HG02870 (cell line): ENCODE data around the gene CTSZ.
"Not testable (repeated sequence)": the region's sequence is repeated elsewhere in the genome, so short reads cannot be mapped to it uniquely, and the experiment has no call there.

Experiments used
- ATAC-seq: cut with Tn5 transposase; IDR thresholded peaks from one replicate; pipeline ENCODE4 v1.9.1; 2021; ENCODE audit warnings: mild to moderate bottlenecking, moderate library complexity; ENCODE audit not compliant: unreplicated experiment

CTSZ gene

DNA sequence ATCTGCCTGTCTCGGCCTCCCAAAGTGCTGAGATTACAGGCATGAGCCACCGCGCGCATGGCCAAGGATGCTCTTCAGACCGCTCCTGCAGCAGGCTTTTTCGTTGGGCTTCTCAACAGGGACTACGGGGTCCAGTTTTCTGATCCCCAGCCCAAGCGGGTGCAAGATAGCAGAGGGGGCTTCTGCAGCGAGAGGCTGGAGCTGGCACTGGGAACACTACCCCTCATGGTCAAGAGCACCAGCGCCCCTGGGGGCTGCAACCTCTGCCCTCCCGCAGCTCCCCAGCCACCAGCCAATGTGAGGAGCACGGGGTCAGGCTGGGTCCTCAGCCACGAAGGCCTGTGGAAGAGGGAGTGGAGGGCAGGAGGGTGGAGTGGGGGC lies 6.0 kb downstream of the CTSZ start:
- ATAC-seq: no peak

DNA sequence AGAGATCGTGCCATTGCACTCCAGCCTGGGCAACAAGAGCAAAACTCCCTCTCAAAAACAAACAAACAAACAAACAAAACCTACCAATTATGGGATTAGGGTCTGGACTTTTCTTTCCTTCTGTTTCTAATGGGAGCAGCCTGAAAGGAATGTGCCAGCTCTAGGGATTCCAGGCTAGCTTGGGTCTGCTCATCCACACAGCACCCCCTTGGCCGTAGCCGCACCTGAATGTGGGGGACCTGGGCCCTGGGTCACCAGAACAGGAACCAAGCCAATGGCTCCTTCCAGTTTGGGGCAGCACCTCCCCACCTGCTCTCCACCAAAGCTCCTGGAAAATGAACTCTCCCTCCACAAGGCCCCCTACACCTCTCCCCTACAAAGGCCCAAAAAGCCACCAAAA lies 6.7 kb downstream of the CTSZ start:
- no peak for ATAC-seq

DNA sequence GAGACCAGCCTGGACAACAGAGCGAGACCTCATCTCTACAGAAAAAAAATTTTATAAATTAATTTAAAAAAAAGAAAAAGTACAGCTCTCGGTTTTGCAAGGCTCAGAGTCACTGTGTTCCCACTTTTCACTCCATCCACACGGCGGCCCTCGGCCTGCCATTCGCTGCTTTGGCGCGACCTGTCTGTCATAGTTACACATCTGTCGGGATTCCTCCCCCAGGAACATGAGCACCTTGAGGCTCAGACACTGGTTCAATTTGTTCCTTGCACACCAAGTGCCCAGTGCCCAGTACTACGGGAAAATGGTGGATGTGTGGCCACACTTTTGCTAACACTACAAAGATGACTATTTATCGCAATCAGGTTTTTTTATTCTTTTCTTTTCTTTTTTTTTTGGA lies 8.4 kb downstream of the CTSZ start:
- no peak for ATAC-seq

DNA sequence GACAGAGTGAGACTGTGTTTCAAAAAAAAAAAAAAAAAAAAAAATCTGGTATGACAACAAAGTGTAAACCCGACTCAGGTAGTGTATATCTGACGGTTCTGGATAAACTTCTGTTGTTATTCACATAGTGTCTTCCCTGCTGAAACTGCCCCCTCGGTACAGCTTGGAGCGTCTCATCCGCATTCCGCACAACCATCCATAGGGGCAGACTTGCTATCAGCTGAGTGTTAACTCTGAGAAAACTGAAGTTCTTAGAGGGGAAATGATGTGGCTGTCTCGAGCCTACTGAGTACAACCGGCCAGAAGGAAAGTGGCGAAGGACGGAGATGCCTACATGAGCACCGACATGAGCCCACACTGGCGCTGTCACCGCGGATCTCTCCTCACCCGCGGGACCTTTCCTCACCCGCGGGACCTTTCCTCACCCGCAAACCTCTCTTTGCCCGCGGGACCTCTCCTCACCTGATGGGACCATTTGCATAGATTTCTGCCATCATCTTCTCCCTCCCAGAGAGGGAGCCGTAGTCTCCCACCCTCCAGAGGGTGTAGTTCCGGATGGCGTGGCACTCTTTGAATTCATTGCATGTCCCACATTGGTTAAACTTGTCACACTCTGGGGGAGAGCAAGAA lies 9.8 kb downstream of the CTSZ start:
- ATAC-seq: no peak

DNA sequence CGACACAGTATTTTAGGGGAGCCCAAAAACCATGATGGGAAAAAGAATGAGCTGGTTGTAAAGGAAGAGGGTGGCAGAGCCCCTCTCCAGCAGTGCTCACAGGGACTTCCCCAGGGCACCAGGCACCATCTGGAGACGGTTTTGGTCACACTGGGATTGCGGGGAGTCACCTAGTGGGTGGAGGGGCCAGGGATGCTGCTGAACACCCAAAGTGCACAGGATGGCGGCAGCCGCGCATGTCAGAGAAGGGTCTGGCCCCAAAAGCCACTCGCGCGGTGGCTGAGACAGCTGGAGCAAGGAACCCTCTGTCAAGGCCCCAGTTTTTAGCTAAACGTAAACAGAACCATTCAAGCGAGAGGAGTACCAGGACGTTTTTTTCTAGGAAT lies 10.8 kb downstream of the CTSZ start:
- ATAC-seq: no peak

DNA sequence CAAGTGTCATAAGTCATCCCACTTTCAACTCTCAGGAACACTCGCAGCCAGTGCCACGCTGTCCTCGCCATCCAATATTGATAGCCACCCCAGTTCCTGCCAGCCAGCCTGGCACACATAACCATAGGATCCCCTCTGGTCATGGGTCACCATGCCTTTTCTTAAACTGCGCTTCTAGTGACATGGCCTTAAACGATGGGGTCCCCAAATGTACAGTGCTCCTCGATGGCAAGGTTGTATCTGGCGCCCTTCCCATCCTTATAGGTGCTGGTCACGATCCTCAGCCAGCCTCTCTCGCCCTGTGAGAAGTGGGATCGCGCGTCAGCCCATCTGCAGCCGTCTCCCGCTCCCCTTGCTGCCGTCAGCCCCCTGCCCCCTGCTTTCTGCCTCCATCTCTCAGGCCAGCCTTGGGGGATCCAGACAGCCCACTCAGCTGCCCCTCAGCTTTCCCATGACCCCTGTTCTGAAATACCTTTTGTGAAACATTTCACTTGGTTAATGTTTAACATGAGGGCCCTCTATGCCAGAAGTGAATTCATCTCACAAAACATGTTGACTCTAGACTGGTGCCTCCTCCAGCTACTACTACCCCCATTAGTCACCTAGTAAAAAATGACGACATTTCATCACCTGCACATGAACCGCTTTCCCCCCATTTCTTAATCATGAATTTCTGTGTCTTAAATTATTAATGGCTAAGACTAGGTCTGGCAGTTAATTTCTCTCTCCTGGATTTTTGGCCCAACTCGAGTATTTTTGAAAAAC lies 11.4 kb downstream of the CTSZ start:
- ATAC-seq: no peak

DNA sequence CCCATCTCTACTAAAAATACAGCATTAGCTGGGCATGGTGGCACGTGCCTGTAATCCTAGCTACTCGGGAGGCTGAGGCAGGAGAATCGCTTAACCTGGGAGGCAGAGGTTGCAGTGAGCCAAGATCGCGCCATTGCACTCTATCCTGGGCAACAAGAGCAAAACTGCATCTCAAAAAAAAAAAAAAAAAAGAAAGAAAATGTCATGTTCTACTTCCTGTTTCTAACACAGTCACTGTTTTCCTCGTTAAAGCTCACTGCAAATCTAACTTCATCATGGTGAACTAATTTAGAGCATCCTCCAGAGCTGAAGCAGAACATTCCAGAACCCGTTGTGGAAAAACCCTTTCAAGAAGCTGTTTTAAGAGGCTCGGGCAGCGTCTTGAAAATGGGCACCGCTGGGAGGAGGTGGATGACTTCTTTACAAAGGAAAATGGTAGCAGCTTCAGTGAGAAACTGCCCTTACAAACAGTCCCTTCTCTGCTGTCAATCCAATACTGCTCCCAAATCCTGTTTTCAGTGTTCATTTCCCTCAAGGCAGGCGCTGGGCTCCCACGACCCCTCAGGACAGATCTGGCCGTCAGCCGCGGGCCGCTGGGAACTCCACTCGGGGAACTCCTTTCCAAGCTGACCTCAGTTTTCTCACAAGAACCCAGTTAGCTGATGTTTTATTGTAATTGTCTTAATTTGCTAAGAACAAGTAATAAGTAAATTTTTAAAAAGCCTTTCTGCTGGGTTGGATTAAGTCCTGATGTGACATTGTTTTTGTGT lies 12.5 kb downstream of the CTSZ start:
- ATAC-seq: no peak

DNA sequence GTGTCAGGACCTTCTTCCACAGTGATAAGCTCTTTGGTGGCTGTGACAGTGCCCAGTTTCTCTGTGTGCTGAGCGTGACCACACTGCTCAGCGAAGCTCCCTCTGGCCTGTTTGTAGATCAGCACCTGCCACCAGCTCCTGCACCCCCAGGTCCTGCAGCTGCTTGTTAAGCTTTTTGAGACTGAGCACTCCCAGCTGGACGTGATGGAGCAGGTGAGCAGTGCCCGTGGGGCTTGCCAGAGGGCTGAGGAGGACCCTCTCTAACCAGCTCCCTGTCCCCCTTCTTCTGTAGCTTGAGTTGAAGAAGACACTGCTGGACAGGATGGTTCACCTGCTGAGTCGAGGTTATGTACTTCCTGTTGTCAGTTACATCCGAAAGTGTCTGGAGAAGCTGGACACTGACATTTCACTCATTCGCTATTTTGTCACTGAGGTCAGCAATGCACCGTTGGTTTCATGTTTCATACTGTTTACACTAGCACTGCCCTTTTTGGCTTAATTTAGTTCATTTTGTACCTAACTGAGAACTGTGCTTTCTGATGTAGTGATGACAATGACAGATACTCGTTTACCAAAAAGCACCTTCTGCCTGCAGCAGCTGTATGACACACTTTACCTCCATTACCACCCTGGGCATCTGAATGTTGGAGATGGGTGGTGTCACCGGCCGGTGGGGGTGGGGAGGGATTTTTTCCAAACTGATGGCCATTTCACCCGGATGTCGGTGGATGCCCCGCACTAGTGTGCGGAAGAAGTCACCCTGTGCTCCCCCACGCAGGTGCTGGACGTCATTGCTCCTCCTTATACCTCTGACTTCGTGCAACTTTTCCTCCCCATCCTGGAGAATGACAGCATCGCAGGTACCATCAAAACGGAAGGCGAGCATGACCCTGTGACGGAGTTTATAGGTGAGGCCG lies 13.5 kb downstream of the CTSZ start:
- no peak for ATAC-seq

DNA sequence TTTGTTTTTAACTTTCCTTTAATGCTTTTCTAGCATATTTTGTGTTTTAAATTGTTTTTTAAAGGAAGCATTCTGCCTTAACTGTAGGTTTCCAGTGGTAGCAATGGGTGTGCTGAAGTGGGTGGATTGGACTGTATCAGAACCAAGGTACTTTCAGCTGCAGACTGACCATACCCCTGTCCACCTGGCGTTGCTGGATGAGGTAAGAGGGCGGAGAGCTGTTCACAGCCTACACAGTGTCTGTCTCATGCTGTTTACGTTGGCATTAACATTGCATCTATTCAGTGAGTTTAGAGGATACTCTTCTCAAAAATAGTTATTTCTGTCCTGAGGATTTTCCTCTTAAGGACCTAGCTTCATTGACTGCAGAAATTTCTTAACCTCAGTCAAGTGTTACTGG lies 14.1 kb downstream of the CTSZ start:
- ATAC-seq: no peak

DNA sequence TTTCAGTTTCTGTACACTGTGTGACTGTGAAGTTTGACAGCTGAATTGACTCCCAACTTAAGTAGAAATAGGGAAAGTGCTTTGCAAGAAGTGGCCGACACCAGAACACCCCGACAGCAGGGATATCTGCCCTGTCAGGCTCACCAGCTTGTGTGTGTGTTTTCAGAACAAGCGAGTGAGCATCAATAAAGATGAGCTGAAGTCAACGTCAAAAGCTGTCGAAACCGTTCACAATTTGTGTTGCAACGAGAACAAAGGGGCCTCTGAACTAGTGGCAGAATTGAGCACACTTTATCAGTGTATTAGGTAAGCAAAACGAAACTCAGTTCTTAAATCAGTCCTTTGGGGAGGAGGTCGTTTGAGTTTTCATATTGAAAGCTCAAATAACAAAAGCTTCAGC lies 15.3 kb downstream of the CTSZ start:
- ATAC-seq: no peak

DNA sequence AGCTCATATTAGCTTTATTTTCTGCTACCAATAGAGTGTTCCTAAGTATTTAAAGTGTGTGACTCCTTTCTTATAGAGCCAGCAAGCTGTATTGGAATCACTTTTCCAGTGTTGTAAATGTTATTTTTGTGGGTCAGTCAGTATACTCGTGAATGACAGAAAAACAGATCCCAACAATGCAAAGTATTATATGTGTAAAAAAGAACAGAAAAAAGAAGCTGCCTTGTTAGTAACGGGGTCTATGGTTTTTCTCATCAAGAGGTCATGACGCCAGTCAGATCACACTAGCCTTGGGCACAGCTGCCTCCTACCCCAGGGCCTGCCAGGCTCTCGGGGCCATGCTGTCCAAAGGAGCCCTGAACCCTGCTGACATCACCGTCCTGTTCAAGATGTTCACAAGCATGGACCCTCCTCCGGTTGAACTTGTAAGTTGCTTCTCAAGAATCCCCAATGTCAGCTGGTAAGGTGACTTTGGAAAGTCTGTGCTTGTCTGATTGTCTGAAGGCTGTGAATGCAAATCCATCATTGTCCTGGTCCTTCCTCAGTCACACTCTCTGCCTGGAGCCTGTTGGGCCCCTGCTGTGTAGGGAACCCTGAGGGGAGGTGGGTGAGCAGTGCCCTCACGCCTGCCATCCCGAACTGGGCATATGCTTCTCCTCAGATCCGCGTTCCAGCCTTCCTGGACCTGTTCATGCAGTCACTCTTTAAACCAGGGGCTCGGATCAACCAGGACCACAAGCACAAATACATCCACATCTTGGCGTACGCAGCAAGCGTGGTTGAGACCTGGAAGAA lies 16.2 kb downstream of the CTSZ start:
- no peak for ATAC-seq

DNA sequence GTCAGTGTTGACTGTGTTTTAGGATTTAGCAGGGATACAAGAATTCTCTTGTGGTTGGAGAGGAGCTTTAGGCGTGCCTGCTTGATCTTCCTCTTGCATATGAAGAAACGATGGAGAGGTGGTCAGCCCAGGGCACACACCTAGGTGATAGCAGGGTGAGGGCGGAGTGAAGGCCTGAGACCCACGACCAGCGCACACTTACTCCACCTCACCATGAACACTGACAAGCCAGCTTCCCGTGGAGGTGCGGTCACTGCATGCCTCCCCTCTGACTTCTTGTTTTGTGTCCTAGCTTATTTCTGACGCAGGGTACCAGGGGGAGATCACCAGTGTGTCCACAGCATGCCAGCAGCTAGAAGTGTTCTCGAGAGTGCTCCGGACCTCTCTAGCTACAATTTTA lies 17.9 kb downstream of the CTSZ start:
- ATAC-seq: no peak

DNA sequence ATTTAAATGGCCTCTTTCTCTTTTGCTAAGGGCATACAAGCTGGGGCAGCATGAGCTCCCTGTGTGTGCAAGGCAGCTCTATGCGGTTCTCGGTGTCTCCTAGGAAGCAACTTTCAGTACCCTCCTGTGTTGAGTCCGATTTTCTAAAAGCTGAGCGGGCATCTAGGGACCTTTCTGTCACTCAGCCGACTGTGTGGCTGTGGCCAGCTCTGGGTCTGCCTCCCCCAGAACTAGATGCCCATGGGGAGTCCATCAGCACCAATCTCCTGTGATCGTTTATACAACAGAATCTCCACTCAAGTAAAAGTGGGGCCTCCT lies 18.5 kb downstream of the CTSZ start:
- ATAC-seq: no peak

DNA sequence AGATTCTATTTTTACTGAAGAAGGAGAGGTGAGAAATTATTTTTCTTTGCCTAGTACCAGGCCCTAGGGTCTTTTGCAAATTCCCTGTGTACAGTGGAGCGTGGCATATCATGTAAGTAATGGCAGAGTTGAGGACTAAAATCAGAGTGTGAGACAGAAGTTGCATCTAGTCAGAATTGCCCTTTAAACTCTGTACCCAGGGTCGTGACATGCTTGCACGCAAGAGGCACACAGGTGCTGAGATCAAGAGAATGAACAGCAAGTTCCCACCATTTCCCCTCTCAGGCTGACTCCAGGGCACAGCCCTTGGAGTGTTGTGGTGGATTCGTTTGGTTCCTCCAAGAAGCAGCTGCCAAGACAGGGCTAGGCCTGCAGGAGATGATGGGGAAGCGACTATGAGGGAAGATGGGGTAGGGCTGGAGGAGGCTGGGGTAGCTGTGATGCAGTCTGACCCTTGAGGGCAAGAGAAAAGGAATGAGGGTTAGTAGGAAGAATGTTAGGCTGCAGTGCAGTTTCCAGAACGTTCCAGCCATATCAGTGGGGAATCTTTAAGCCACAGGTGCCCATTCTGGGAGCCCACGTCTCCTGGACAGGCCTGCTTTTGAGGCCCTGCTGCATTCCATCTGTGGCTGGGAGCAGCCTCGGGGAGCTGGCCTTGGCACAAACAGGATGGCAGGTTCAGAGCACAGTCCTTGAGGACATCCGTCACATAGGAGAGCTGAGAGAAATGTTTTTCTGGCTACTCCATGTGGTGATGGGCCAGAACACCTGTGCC lies 19.1 kb downstream of the CTSZ start:
- ATAC-seq: no peak

DNA sequence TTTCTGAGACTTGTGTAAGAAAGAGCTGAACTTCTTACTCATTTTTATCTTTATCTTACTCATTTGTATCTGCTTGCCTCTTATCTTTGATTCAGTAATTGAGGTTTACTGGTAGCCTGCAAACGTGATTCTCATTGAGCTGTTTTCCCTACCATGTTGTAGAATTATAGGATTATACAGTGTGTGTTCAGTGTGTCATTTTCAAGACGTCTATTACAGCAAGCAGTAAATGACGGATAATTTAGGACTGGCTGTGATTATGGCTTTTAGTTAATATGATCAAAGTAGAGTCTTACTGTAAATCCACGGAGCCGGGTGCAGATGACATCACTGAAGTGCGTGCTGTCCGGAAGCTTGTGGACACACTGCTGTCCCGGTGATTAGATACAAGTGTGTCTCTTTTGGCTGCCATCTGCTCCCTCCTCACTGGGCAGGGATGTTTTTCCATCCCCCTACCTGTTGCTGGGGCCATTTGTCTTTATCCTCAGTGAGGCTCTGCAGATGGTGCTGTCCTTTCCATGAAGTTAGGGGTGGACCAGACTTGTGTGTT lies 20.0 kb downstream of the CTSZ start:
- ATAC-seq: no peak

DNA sequence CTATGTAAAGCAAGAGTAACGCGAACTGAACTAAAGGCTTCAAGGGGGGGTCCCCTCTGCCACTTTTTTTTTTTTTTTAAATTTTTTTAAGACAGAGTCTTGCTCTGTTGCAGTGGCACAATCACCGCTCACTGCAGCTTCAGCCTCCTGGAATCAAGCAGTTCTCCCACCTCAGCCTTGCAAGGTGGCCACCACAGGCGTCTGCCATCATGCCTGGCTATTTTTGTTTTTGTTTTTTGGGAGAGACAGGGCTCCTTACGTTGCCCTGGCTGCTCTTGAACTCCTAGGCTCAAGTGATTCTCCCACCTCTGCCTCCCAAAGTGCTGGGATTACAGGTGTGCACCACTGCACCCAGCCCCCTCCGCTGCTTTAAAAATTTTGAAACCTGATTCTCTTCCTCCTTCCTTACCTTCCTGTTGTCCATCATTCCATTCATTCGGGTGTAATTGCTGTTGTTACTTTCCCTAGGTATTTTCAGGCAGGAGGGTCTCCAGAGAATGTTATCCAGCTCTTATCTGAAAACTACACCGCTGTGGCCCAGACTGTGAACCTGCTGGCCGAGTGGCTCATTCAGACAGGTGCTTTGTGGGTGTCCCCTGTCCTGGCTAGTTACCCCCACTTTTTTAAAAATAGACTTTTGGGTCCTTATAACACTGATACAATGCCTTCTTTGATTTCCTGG lies 20.6 kb downstream of the CTSZ start:
- ATAC-seq: no peak

DNA sequence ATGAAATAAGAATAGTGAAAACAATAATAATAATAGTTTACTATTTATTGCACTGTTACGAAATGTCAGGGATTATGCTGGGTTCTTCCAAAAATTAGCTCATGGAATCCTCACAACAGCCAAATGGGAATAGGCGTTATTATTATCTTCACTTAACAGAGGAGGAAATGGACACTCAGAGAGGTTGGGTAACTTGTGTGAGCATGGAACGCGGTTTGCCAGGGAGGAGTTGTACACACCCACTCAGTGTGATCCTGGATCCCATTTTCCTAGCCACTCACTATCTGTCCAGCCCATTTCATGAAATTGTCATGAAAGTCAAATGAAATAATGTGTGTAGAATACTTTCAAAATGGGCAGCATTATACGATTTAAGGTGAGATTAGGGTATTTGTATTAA lies 21.4 kb downstream of the CTSZ start:
- no peak for ATAC-seq

DNA sequence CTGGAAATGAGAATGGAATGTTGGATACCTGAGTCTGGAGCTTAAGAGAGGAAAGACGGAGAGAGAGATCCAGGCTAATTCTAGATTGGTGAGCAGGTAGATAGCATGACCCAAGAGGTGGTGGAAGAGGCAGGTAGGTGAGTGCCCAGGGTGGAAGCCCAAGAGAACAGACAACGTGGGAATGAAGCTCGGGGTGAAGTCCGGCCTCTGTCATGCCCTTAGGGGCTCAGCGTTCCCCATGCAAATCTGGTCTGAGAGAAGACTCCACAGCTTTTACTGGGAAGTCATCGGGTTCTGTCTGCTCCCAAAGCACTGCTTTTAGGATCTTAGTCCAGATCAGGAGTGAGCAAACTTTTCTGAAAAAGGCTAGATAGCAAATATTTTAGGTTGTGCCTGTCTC lies 22.4 kb downstream of the CTSZ start:
- no peak for ATAC-seq

DNA sequence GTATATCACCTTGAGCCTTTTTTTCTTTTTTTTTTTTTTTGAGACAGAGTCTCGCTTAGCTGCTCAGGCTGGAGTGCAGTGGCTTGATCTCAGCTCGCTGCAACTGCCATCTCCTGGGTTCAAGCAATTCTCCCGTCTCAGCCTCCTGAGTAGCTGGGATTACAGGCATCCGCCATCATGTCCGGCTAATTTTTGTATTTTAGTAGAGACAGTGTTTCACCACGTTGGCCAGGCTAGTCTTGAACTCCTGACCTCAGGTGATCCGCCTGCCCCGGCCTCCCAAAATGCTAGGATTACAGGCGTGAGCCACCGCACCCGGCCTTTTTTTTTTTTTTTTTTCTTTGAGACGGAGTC lies 24.0 kb downstream of the CTSZ start:
- not testable (repeated sequence) for ATAC-seq
